ENCODE data around the gene RBMS3. TPM values are rescaled to one million over a fixed set of nuclear protein-coding genes. Genes with fewer than 3 reads are reported as not detected.

The RBMS3 gene
- total RNA-seq, 5 donors from 2014 or later (not counting 1 experiment from before 2014, with no cell fraction given): 0.62 to 2.9 (median 1.4) TPM

- POLR2A ChIA-PET: no interaction called here
- Mint-ChIP-seq H3K27me3 (no peaks in the 10 kb centered on the region), H3K4me3 (no peak overlapping the region)
Measured at GRCh38 chr3:29552051-29552450, 271.2 kb downstream of the RBMS3 start.

DNA sequence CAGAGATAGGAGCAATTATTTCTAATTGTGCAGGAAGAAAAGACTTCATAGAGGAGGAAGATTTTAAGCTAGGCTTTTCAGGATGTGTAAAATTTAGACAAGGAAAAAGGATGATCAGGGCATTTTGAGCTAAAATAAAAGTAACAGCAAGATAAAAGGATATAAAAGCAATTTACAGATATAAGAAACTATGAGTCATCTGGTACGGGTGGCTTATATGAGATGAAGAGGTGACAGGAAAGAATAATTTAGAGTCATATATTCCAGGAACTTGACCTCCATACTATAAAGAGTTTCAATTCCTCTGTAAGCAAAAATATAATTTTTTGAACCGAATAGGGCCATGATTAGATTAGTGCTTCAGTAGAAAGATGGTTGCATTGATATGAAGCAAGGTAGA, 273.7 kb downstream of the RBMS3 start:
- Histone ChIP-seq H3K27me3 (replicated peaks in 1 of 2; ENCODE audit: control insufficient read depth in 2 of 2, extremely low read depth in 1 of 2, insufficient read depth in 2 of 2, low read length in 1 of 2) (no peaks in the 10 kb centered on the region), H3K4me3 (ENCODE audit: control insufficient read depth in 1 of 2, extremely low read depth in 1 of 2, low read length in 1 of 2) (no peak overlapping the region), H3K36me3 (ENCODE audit: control insufficient read depth in 2 of 2, extremely low read depth in 1 of 2, insufficient read depth in 1 of 2, low read length in 1 of 2) (no peaks in the 10 kb centered on the region), H3K27ac (ENCODE audit: low read length) (no peak overlapping the region), H3K9me3 (no peaks in the 10 kb centered on the region), H3K4me1 (ENCODE audit: control insufficient read depth in 1 of 2, extremely low read depth in 1 of 2, insufficient read depth in 2 of 2, low read length in 2 of 2) (no peaks in the 10 kb centered on the region)
- no peaks in the 10 kb centered on the region for H3K27me3 Mint-ChIP-seq
- DNase-seq (no peak), ATAC-seq (replicated peaks in 1 of 4) (no peak)
- ChIA-PET CTCF (no interaction called here), POLR2A (no interaction called here)
- WGBS (ENCODE audit: insufficient coverage): no CpG with 5 or more reads among the region's 2 CpGs
- H3K4me1 Mint-ChIP-seq: no peaks in the 10 kb centered on the region
- H3K9me3 Mint-ChIP-seq: no peaks in the 10 kb centered on the region
- H3K36me3 Mint-ChIP-seq: no peaks in the 10 kb centered on the region
- no peak overlapping the region for H3K27ac Mint-ChIP-seq
- H3K4me3 Mint-ChIP-seq: no peak overlapping the region

More at GRCh38 chr3:29552051-29552450, 271.2 kb downstream of the RBMS3 start:
- Histone ChIP-seq H3K4me3 (ENCODE audit: control insufficient read depth in 1 of 2, extremely low read depth in 1 of 2, low read length in 1 of 2) (no peak overlapping the region), H3K4me1 (ENCODE audit: control insufficient read depth in 1 of 2, extremely low read depth in 1 of 2, insufficient read depth in 2 of 2, low read length in 2 of 2) (no peaks in the 10 kb centered on the region), H3K9me3 (no peaks in the 10 kb centered on the region), H3K27ac (ENCODE audit: low read length) (no peak overlapping the region), H3K27me3 (replicated peaks in 1 of 2; ENCODE audit: control insufficient read depth in 2 of 2, extremely low read depth in 1 of 2, insufficient read depth in 2 of 2, low read length in 1 of 2) (no peaks in the 10 kb centered on the region), H3K36me3 (ENCODE audit: control insufficient read depth in 2 of 2, extremely low read depth in 1 of 2, insufficient read depth in 1 of 2, low read length in 1 of 2) (no peaks in the 10 kb centered on the region)
- Mint-ChIP-seq H3K4me1 (no peaks in the 10 kb centered on the region), H3K36me3 (no peaks in the 10 kb centered on the region), H3K27ac (no peak overlapping the region), H3K9me3 (no peaks in the 10 kb centered on the region)
- CTCF ChIA-PET: no interaction called here
- no CpG with 5 or more reads among the region's 3 CpGs for WGBS (ENCODE audit: insufficient coverage)
- ATAC-seq (replicated peaks in 1 of 4): no peak
- DNase-seq: no peak

DNA sequence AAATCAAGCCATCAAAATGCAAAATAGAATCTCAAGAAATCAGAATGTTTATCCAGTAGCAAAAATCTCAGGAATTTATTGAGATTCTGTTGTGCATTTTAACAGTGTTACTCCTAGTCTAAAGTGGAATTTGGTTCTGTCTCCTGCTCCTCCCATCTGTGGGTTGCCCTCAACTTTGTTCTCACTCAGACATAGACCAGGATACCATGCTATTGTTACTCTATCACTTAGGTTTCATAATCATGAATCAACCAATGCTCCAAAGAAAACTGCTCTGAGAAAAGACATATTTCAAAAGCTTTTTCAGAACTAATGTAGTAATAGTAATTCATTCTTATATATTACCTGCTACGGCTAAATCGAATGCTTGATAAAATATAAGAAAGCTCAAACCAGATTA, 274.7 kb downstream of the RBMS3 start:
- Mint-ChIP-seq H3K36me3 (no peaks in the 10 kb centered on the region), H3K9me3 (no peaks in the 10 kb centered on the region), H3K27me3 (no peaks in the 10 kb centered on the region), H3K4me3 (no peak overlapping the region), H3K27ac (no peak overlapping the region), H3K4me1 (no peaks in the 10 kb centered on the region)
- WGBS (ENCODE audit: insufficient coverage): no CpG with 5 or more reads among the region's 2 CpGs
- H3K4me1 ChIP-seq (ENCODE audit: control insufficient read depth in 1 of 2, extremely low read depth in 1 of 2, insufficient read depth in 2 of 2, low read length in 2 of 2): no peaks in the 10 kb centered on the region
- ATAC-seq (replicated peaks in 1 of 4) (no peak), DNase-seq (no peak)
- H3K27me3 ChIP-seq (replicated peaks in 1 of 2; ENCODE audit: control insufficient read depth in 2 of 2, extremely low read depth in 1 of 2, insufficient read depth in 2 of 2, low read length in 1 of 2): no peaks in the 10 kb centered on the region
- H3K4me3 ChIP-seq (ENCODE audit: control insufficient read depth in 1 of 2, extremely low read depth in 1 of 2, low read length in 1 of 2): no peak overlapping the region
- H3K9me3 ChIP-seq: no peaks in the 10 kb centered on the region
- no peaks in the 10 kb centered on the region for H3K36me3 ChIP-seq (ENCODE audit: control insufficient read depth in 2 of 2, extremely low read depth in 1 of 2, insufficient read depth in 1 of 2, low read length in 1 of 2)
- no peak overlapping the region for H3K27ac ChIP-seq (ENCODE audit: low read length)
- POLR2A ChIA-PET: interaction anchor here in 1 of 2 donors (0.7 kb wide), 1 partner anchor 8 kb away, joined by 5 read pairs; no protein-coding TSS in a partner anchor
- CTCF ChIA-PET: no interaction called here

DNA sequence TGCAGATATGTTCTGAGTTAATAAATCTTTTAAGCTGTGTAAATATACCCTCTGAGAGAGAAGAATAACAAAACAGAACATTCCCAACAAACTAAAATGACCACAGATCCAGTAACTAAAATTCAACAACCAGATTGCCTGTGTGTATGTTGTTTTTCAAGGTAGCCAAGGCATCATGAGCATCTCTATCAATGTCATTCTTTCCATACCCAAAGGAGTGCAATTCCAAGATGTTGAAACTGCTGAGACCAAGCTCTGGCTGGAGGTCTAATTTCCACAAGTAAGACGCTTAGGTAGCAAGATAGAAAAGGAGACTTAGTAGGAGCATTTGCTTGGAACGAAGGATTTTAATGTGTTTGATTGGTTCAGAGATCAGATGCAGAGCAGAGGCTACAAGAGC, 276.3 kb downstream of the RBMS3 start:
- H3K36me3 ChIP-seq (ENCODE audit: control insufficient read depth in 2 of 2, extremely low read depth in 1 of 2, insufficient read depth in 1 of 2, low read length in 1 of 2): no peaks in the 10 kb centered on the region
- no peaks in the 10 kb centered on the region for H3K9me3 Mint-ChIP-seq
- no peaks in the 10 kb centered on the region for H3K9me3 ChIP-seq
- H3K4me1 ChIP-seq (ENCODE audit: control insufficient read depth in 1 of 2, extremely low read depth in 1 of 2, insufficient read depth in 2 of 2, low read length in 2 of 2): no peaks in the 10 kb centered on the region
- no peak overlapping the region for H3K4me3 Mint-ChIP-seq
- ChIA-PET CTCF (no interaction called here), POLR2A (no interaction called here)
- no peaks in the 10 kb centered on the region for H3K36me3 Mint-ChIP-seq
- WGBS (ENCODE audit: insufficient coverage): no CpG with 5 or more reads among the region's 2 CpGs
- ATAC-seq (replicated peaks in 1 of 4) (no peak), DNase-seq (no peak)
- no peaks in the 10 kb centered on the region for H3K27me3 Mint-ChIP-seq
- no peak overlapping the region for H3K27ac ChIP-seq (ENCODE audit: low read length)
- H3K27ac Mint-ChIP-seq: no peak overlapping the region
- no peak overlapping the region for H3K4me3 ChIP-seq (ENCODE audit: control insufficient read depth in 1 of 2, extremely low read depth in 1 of 2, low read length in 1 of 2)
- no peaks in the 10 kb centered on the region for H3K4me1 Mint-ChIP-seq
- no peaks in the 10 kb centered on the region for H3K27me3 ChIP-seq (replicated peaks in 1 of 2; ENCODE audit: control insufficient read depth in 2 of 2, extremely low read depth in 1 of 2, insufficient read depth in 2 of 2, low read length in 1 of 2)

DNA sequence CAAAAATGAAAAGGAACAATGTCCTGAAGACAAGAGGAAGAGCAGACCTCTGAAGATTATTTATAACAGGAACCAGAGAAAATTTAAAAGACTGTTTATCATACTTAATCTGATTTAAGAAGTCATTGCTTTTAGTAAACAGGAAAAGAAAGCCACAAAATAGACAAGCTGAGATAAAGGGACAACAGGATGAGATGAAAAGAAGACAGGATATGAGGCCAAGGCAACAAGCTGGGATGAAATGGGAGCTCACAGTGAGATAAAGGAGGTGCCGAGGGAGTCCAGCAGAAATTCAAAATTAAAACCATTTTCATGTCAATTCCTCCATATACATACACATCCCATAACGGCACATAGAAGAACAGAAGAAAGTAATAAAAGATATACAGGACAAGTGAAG, 277.0 kb downstream of the RBMS3 start:
- no peaks in the 10 kb centered on the region for H3K36me3 Mint-ChIP-seq
- Histone ChIP-seq H3K4me3 (ENCODE audit: control insufficient read depth in 1 of 2, extremely low read depth in 1 of 2, low read length in 1 of 2) (no peak overlapping the region), H3K27me3 (replicated peaks in 1 of 2; ENCODE audit: control insufficient read depth in 2 of 2, extremely low read depth in 1 of 2, insufficient read depth in 2 of 2, low read length in 1 of 2) (no peaks in the 10 kb centered on the region), H3K4me1 (ENCODE audit: control insufficient read depth in 1 of 2, extremely low read depth in 1 of 2, insufficient read depth in 2 of 2, low read length in 2 of 2) (no peaks in the 10 kb centered on the region), H3K9me3 (no peaks in the 10 kb centered on the region), H3K27ac (ENCODE audit: low read length) (no peak overlapping the region), H3K36me3 (ENCODE audit: control insufficient read depth in 2 of 2, extremely low read depth in 1 of 2, insufficient read depth in 1 of 2, low read length in 1 of 2) (no peaks in the 10 kb centered on the region)
- no CpG with 5 or more reads among the region's 2 CpGs for WGBS (ENCODE audit: insufficient coverage)
- no peak for ATAC-seq (replicated peaks in 1 of 4)
- CTCF ChIA-PET: no interaction called here
- no peaks in the 10 kb centered on the region for H3K9me3 Mint-ChIP-seq
- no peak for DNase-seq
- no peaks in the 10 kb centered on the region for H3K4me1 Mint-ChIP-seq
- no peak overlapping the region for H3K27ac Mint-ChIP-seq
- H3K4me3 Mint-ChIP-seq: no peak overlapping the region
- POLR2A ChIA-PET: no interaction called here
- no peaks in the 10 kb centered on the region for H3K27me3 Mint-ChIP-seq

- POLR2A ChIA-PET: no interaction called here
- H3K36me3 ChIP-seq (ENCODE audit: control insufficient read depth in 2 of 2, extremely low read depth in 1 of 2, insufficient read depth in 1 of 2, low read length in 1 of 2): no peaks in the 10 kb centered on the region
- no peaks in the 10 kb centered on the region for H3K4me1 ChIP-seq (ENCODE audit: control insufficient read depth in 1 of 2, extremely low read depth in 1 of 2, insufficient read depth in 2 of 2, low read length in 2 of 2)
- Mint-ChIP-seq H3K9me3 (no peaks in the 10 kb centered on the region), H3K36me3 (no peaks in the 10 kb centered on the region), H3K4me1 (no peaks in the 10 kb centered on the region), H3K27me3 (peaks cover 0 to 2% of the 10 kb centered on the region in 2 donors), H3K4me3 (no peak overlapping the region), H3K27ac (no peak overlapping the region)
- H3K27me3 ChIP-seq (replicated peaks in 1 of 2; ENCODE audit: control insufficient read depth in 2 of 2, extremely low read depth in 1 of 2, insufficient read depth in 2 of 2, low read length in 1 of 2): no peaks in the 10 kb centered on the region
- DNase-seq: no peak
- no peak overlapping the region for H3K4me3 ChIP-seq (ENCODE audit: control insufficient read depth in 1 of 2, extremely low read depth in 1 of 2, low read length in 1 of 2)
- ATAC-seq (replicated peaks in 1 of 4): no peak
- CTCF ChIA-PET: no interaction called here
- H3K27ac ChIP-seq (ENCODE audit: low read length): no peak overlapping the region
- H3K9me3 ChIP-seq: no peaks in the 10 kb centered on the region
- WGBS (ENCODE audit: insufficient coverage): no CpG with 5 or more reads among the region's 1 CpG
Measured at GRCh38 chr3:29559741-29560465, 279.0 kb downstream of the RBMS3 start.

DNA sequence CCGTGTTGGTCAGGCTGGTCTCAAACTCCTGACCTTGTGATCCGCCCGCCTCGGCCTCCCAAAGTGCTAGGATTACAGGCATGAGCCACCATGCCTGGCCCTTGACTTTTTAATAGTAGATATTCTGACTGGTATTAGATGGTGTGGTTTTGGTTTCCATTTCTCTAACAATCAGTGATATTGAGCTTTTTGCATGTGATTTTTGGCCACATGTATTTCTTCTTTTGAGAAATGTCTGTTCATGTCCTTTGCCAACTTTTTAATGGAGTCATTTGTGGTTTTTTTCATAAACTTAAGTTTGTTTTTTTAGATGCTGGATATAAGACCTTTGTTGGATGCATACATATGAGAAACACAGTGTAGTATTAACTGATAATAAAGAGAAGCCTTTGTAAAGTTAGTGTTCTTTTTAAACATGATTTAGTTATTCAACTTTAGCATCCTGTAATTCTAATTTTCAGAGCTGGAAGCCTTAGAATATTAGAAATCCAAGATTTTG, 280.8 kb downstream of the RBMS3 start:
- Histone ChIP-seq H3K27me3 (replicated peaks in 1 of 2; ENCODE audit: control insufficient read depth in 2 of 2, extremely low read depth in 1 of 2, insufficient read depth in 2 of 2, low read length in 1 of 2) (no peaks in the 10 kb centered on the region), H3K4me1 (ENCODE audit: control insufficient read depth in 1 of 2, extremely low read depth in 1 of 2, insufficient read depth in 2 of 2, low read length in 2 of 2) (no peaks in the 10 kb centered on the region), H3K36me3 (ENCODE audit: control insufficient read depth in 2 of 2, extremely low read depth in 1 of 2, insufficient read depth in 1 of 2, low read length in 1 of 2) (no peaks in the 10 kb centered on the region), H3K4me3 (ENCODE audit: control insufficient read depth in 1 of 2, extremely low read depth in 1 of 2, low read length in 1 of 2) (no peak overlapping the region), H3K9me3 (no peaks in the 10 kb centered on the region), H3K27ac (ENCODE audit: low read length) (no peak overlapping the region)
- DNase-seq: no peak
- ChIA-PET CTCF (no interaction called here), POLR2A (no interaction called here)
- Mint-ChIP-seq H3K36me3 (no peaks in the 10 kb centered on the region), H3K27me3 (peaks cover 0 to 2% of the 10 kb centered on the region in 2 donors), H3K4me3 (no peak overlapping the region), H3K4me1 (no peaks in the 10 kb centered on the region), H3K27ac (no peak overlapping the region), H3K9me3 (no peaks in the 10 kb centered on the region)
- WGBS (ENCODE audit: insufficient coverage): no CpG with 5 or more reads among the region's 4 CpGs
- no peak for ATAC-seq (replicated peaks in 1 of 4)

Measured in T-cell (primary cell).